CD4-positive, alpha-beta T cell (primary cell): ENCODE data around the gene MYL6. TPM values are rescaled to one million over a fixed set of nuclear protein-coding genes. Genes with fewer than 3 reads are reported as not detected.

ENCODE experiments used
- ATAC-seq: fragments of 200-7000 bp; cut with Tn5 transposase; one replicate; pipeline ENCODE4 v1.10.0; 2022; ENCODE audit warnings: mild to moderate bottlenecking; ENCODE audit not compliant: poor library complexity
- CTCF ChIA-PET: fragments of 350-600 bp; sonication (Branson Sonifier 250); formaldehyde crosslinking; loops from one replicate; lab custom pipeline; 2021; ENCODE audit warnings: antibody characterized with exemption, inconsistent platforms; lab: Charles Lee
- POLR2A ChIA-PET: fragments of 350-600 bp; sonication (Branson Sonifier 250); formaldehyde crosslinking; loops from one replicate; lab custom pipeline; 2021; ENCODE audit warnings: antibody characterized with exemption, inconsistent platforms; lab: Charles Lee
- DNase-seq, 14 experiments: peaks; one replicate each; pipeline ENCODE4 v3.0.0-alpha.2; 2013 to 2020; ENCODE audit warnings: mixed read lengths in 2 of 14
- H3K27ac ChIP-seq, 2 donors: one replicate each; pipeline versions ENCODE4 v1.5.1 to v1.7.0; 2013; ENCODE audit warnings: low read length in 2 of 2, low read depth in 1 of 2, mild to moderate bottlenecking in 1 of 2
- H3K27me3 ChIP-seq, 2 experiments: 1 replicate in 1 of 2; 2 replicates in 1 of 2; pipeline versions ENCODE4 v1.6.1 to v1.7.0; 2013; ENCODE audit warnings: low read length in 2 of 2, control low read depth in 1 of 2, mild to moderate bottlenecking in 1 of 2, moderate library complexity in 1 of 2; ENCODE audit not compliant: insufficient read depth in 2 of 2, control insufficient read depth in 1 of 2
- H3K36me3 ChIP-seq: one replicate; pipeline ENCODE4 v1.6.1; 2013; ENCODE audit warnings: low read length, control low read depth; ENCODE audit not compliant: insufficient read depth
- H3K4me1 ChIP-seq: one replicate; pipeline ENCODE4 v1.6.1; 2013; ENCODE audit warnings: low read length, control low read depth; ENCODE audit not compliant: insufficient read depth
- H3K4me3 ChIP-seq: one replicate; pipeline ENCODE4 v1.5.1; 2013; ENCODE audit warnings: mild to moderate bottlenecking, low read length, moderate library complexity
- H3K9me3 ChIP-seq, 2 experiments: 1 replicate in 1 of 2; 2 replicates in 1 of 2; pipeline versions ENCODE4 v1.6.1 to v1.7.0; 2013; ENCODE audit warnings: low read length in 2 of 2, mild to moderate bottlenecking in 2 of 2, control low read depth in 1 of 2, moderate library complexity in 1 of 2; ENCODE audit not compliant: control insufficient read depth in 1 of 2, insufficient read depth in 1 of 2
- H3K27ac Mint-ChIP-seq: one replicate; pipeline ENCODE4 v1.8.0; 2020; ENCODE audit warnings: mixed read lengths
- H3K27me3 Mint-ChIP-seq: one replicate; pipeline ENCODE4 v1.8.0; 2021; ENCODE audit warnings: mixed read lengths
- H3K36me3 Mint-ChIP-seq: one replicate; pipeline ENCODE4 v1.8.0; 2021; ENCODE audit warnings: low read depth, mixed read lengths
- H3K4me1 Mint-ChIP-seq: one replicate; pipeline ENCODE4 v1.8.0; 2021; ENCODE audit warnings: low read depth, mixed read lengths
- H3K4me3 Mint-ChIP-seq: one replicate; pipeline ENCODE4 v1.8.0; 2020; ENCODE audit warnings: mild to moderate bottlenecking, mixed read lengths
- H3K9me3 Mint-ChIP-seq: one replicate; pipeline ENCODE4 v1.8.0; 2020; ENCODE audit warnings: mixed read lengths
- CTCF ChIP-seq: fragments of 200-600 bp; IDR thresholded peaks from one replicate; pipeline ENCODE4 v1.8.0; 2022; ENCODE audit warnings: antibody characterized with exemption, mild to moderate bottlenecking
- intact Hi-C, 2 experiments: fragments of 100-400 bp; cut with DNase I in 1 of 2; cut with micrococcal nuclease in 1 of 2; formaldehyde crosslinking; loops; one replicate each; pipeline versions ENCODE4 v1.15.1 to v1.9.0; 2023 to 2025; cut with DNase I, micrococcal nuclease
- total RNA-seq, 174 experiments: library from RNA in 2 of 174; stranded (reverse) in 2 of 174; gene quantifications; one replicate each; pipeline ENCODE4 v1.2.3 and lab custom pipeline; 2021 to 2026

MYL6 gene
- total RNA-seq, 2 experiments from 2014 or later = 670 to 673 TPM

- H3K4me1 ChIP-seq = peaks cover 21% of the 10 kb centered on the region
- DNase-seq (no peak), ATAC-seq (no peak)
- H3K27me3 ChIP-seq = no peaks in the 10 kb centered on the region
- peaks cover 85% of the 10 kb centered on the region for H3K36me3 Mint-ChIP-seq
- H3K4me3 ChIP-seq = no peak overlapping the region
- intact Hi-C loops = no loop called here
- H3K27ac Mint-ChIP-seq = peak overlapping the region; percentile 24
- no peak for TF ChIP-seq CTCF
- H3K4me3 Mint-ChIP-seq = no peak overlapping the region
- no peaks in the 10 kb centered on the region for H3K9me3 ChIP-seq
- H3K4me1 Mint-ChIP-seq = peaks cover 11% of the 10 kb centered on the region
- no peaks in the 10 kb centered on the region for H3K27me3 Mint-ChIP-seq
- H3K9me3 Mint-ChIP-seq = no peaks in the 10 kb centered on the region
- ChIA-PET POLR2A (interaction anchor here (0.8 to 1.1 kb wide), 4 partner anchors 10 to 38 kb away, joined by 3 to 5 read pairs (median 4); partner anchors contain the start of gene SMARCC2), CTCF (interaction anchor here (1.7 kb wide), 1 partner anchor 24 kb away, joined by 5 read pairs; the partner anchor contains the start of gene SMARCC2)
- peaks cover 96% of the 10 kb centered on the region for H3K36me3 ChIP-seq
- no peak overlapping the region for H3K27ac ChIP-seq
Measured at GRCh38 chr12:56165369-56165768, 7.2 kb downstream of the MYL6 start.

GRCh38 chr12:56169229-56169759 lies 11.1 kb downstream of the MYL6 start:
- Histone ChIP-seq H3K27me3 (no peaks in the 10 kb centered on the region), H3K36me3 (peaks cover 96% of the 10 kb centered on the region), H3K27ac (no peak overlapping the region), H3K4me1 (no peaks in the 10 kb centered on the region), H3K9me3 (no peaks in the 10 kb centered on the region), H3K4me3 (no peak overlapping the region)
- DNase-seq = no peak
- ATAC-seq = no peak
- no peak for TF ChIP-seq CTCF
- Mint-ChIP-seq H3K27ac (no peak overlapping the region), H3K9me3 (no peaks in the 10 kb centered on the region), H3K36me3 (peaks cover 87% of the 10 kb centered on the region), H3K27me3 (no peaks in the 10 kb centered on the region), H3K4me1 (no peaks in the 10 kb centered on the region), H3K4me3 (no peak overlapping the region)
- ChIA-PET CTCF (interaction anchor here (2.0 kb wide), 2 partner anchors 19 to 20 kb away, joined by 6 read pairs; partner anchors contain the start of gene SMARCC2), POLR2A (interaction anchor here (0.6 to 1.2 kb wide), 3 partner anchors 8 to 53 kb away, joined by 3 read pairs; no protein-coding TSS in a partner anchor)
- intact Hi-C loops = no loop called here

- POLR2A ChIA-PET = interaction anchor here (1.0 to 1.4 kb wide), 2 partner anchors 15 to 17 kb away, joined by 3 to 5 read pairs; partner anchors contain the start of gene SMARCC2
- no peaks in the 10 kb centered on the region for H3K9me3 Mint-ChIP-seq
- H3K36me3 Mint-ChIP-seq = peaks cover 88% of the 10 kb centered on the region
- H3K4me1 Mint-ChIP-seq = no peaks in the 10 kb centered on the region
- intact Hi-C loops = no loop called here
- ATAC-seq (no peak), DNase-seq (no peak)
- no peak for TF ChIP-seq CTCF
- no peaks in the 10 kb centered on the region for H3K27me3 ChIP-seq
- H3K4me3 ChIP-seq = no peak overlapping the region
- H3K27ac ChIP-seq = no peak overlapping the region
- H3K27ac Mint-ChIP-seq = no peak overlapping the region
- H3K4me1 ChIP-seq = no peaks in the 10 kb centered on the region
- CTCF ChIA-PET = interaction anchor here (0.7 kb wide), 1 partner anchor 86 kb away, joined by 3 read pairs; the partner anchor contains the start of gene ANKRD52
- H3K4me3 Mint-ChIP-seq = no peak overlapping the region
- H3K9me3 ChIP-seq = no peaks in the 10 kb centered on the region
- peaks cover 86% of the 10 kb centered on the region for H3K36me3 ChIP-seq
- no peaks in the 10 kb centered on the region for H3K27me3 Mint-ChIP-seq
Measured at GRCh38 chr12:56172839-56173238, 14.7 kb downstream of the MYL6 start.
